DMS114 treated with DMSO at 0.1 percent for 48 hours (cell line): Measurements from ENCODE around the gene TSEN54.

Experiments
- DNase-seq: peaks from one replicate; lab custom pipeline; 2025; ENCODE audit not compliant: unreplicated experiment; lab: John Stamatoyannopoulos, UW

TSEN54 gene

DNA sequence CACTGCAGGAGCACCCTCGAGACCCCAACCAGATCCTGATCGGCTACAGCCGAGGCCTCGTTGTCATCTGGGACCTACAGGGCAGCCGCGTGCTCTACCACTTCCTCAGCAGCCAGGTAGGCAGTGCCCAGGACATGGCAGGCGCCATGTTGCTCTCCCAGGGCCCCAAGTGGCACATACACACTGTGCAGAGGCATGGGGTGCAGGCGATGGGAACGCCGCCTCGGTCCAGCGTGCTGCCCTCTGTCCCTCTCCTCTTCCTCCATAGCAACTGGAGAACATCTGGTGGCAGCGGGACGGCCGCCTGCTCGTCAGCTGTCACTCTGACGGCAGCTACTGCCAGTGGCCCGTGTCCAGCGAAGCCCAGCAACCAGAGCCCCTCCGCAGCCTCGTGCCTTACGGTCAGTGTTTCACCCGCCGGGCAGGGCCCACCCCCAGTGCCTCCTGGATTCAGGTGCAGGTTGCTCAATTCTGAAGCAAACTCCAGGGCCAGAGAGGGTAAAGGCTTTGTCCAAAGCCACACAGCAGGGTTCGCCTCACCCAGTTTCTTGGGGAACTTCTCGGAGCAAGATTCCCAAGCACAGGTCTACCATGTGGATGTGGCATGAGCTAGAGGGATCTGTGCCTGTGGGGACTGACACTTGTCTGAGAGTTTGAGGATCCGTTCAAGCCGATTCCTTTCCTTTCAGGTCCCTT is 46.9 kb downstream of the TSEN54 start:
- no peak for DNase-seq

DNA sequence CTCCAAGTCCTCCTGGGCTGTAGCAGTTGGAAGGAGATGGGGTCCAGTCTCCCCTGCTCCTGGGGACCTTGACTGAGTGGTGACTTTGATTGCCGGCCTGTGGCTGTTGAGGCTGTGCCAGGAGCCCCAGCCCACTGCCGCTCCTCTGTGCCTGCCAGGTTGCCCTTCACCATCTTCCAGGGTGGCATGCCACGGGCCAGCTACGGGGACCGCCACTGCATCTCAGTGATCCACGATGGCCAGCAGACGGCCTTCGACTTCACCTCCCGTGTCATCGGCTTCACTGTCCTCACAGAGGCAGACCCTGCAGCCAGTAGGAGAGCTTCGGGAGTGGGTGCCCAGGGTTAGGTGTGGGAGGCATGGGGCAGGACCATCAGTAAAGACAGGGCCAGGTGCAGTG is 47.9 kb downstream of the TSEN54 start:
- no peak for DNase-seq

DNA sequence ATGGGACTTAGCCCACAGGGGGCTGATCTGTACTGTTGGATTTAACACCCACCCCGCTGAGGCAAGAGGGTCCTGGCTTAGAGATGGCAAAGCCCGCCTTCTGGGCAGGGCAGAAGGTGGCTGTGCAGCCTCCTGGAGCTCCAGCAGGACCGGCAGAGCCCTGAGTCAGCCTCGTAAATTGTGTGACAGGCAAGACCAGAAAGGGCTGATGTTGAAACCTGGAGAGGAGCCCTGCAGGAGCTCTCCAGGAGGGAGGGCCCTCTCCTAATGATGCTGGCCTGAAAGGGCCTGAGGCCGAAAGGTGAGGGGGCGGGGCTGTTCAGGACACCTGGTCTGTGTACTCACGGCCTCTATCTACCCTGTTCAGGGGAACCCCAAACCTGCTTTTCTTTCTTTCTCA is 48.7 kb downstream of the TSEN54 start:
- DNase-seq, result no peak

- DNase-seq, result no peak
Measured at GRCh38 chr17:75565618-75566017, 49.3 kb downstream of the TSEN54 start.

- no peak for DNase-seq
Measured at GRCh38 chr17:75566416-75566815, 50.1 kb downstream of the TSEN54 start.

GRCh38 chr17:75566834-75567233 is 50.5 kb downstream of the TSEN54 start:
- no peak for DNase-seq

DNA sequence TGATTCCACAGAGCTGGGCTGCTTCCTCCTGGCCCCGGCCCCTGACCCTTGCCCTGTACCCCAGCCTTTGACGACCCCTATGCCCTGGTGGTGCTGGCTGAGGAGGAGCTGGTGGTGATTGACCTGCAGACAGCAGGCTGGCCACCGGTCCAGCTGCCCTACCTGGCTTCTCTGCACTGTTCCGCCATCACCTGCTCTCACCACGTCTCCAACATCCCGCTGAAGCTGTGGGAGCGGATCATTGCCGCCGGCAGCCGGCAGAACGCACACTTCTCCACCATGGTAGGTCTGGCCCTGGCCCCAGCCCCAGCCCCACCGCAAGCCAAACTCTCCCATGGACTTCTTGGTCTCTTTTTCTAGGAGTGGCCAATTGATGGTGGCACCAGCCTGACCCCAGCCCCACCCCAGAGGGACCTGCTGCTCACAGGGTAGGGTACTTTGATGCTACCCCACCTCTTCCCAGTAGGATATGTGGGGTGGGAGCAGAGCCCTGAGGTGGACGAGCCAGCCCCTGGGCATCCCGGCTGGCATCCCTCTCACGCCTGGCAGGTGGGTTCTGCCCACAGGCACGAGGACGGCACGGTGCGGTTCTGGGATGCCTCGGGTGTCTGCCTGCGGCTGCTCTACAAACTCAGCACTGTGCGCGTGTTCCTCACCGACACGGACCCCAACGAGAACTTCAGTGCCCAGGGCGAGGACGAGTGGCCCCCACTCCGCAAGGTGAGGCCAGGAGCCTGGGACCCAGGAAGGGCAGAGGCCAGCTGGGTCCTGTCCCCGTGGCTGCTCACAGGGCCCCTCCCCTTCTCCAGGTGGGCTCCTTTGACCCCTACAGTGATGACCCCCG is 52.3 kb downstream of the TSEN54 start:
- no peak for DNase-seq

- DNase-seq, result no peak
Measured at GRCh38 chr17:75570034-75570676, 53.8 kb downstream of the TSEN54 start.

DNA sequence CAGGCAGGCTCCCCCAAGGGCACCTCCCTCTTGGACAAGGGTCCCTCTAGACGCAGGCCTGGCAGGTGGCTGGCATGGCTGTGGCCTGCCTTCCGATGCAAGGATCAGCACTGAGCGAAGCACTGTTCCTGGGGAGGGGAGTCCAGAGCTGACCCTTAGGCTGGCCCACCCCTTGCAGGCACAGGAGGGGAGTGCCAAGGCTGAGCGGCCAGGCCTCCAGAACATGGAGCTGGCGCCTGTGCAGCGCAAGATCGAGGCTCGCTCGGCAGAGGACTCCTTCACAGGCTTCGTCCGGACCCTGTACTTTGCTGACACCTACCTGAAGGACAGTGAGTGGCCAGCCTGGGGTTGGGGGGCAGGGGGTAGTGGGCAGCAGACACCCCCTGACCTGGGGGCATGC is 54.4 kb downstream of the TSEN54 start:
- no peak for DNase-seq

- no peak for DNase-seq
Measured at GRCh38 chr17:75571197-75571884, 55.0 kb downstream of the TSEN54 start.

- no peak for DNase-seq
Measured at GRCh38 chr17:75571885-75572215, 55.5 kb downstream of the TSEN54 start.

DNA sequence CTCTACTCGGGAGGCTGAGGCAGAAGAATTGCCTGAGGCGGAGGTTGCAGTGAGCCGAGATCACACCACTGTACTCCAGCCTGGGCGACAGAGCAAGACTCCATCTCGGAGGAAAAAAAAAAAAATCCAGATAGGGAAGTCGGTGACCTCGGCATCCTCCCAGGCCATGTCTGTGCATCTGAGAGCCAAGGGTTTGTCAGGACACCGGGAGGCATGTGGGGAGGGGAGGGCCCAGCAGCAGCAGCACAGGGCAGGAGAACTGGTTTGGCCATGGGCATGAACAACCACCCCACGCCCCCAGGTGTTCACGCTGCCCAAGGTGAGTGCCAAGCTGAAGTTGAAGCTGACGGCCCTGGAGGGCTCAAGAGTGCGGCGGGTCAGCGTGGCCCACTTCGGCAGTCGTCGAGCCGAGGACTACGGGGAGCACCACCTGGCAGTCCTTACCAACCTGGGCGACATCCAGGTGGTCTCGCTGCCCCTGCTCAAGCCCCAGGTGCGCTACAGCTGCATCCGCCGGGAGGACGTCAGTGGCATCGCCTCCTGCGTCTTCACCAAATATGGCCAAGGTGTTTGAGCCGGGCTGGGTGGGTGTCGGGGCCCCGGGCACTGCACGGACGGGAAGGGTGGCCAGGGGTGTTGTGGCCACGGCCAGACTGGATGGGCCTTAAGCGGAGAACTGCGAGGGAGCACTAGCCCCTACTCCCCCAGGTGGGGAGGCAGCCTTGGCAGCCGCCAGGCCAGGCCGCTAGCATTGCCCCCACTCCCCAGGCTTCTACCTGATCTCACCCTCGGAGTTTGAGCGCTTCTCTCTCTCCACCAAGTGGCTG is 56.6 kb downstream of the TSEN54 start:
- DNase-seq, result no peak

- DNase-seq, result no peak
Measured at GRCh38 chr17:75573540-75573957, 57.2 kb downstream of the TSEN54 start.

GRCh38 chr17:75573994-75574393 is 57.7 kb downstream of the TSEN54 start:
- DNase-seq, result no peak
